KOPT-K1 (cell line): Measurements from ENCODE around the gene SYT9.

ENCODE experiments used
- H3K27ac ChIP-seq: fragments of 200-600 bp; sonication (generic); 2 replicates; pipeline ENCODE4 v1.5.1; 2016; ENCODE audit warnings: antibody characterized with exemption, mild to moderate bottlenecking, low read depth, low read length; ENCODE audit not compliant: poor library complexity, severe bottlenecking
- H3K36me3 ChIP-seq: fragments of 200-600 bp; sonication (generic); 2 replicates; pipeline ENCODE4 v1.5.1; 2017; ENCODE audit warnings: antibody characterized with exemption, mild to moderate bottlenecking, low read length, moderate library complexity; ENCODE audit not compliant: insufficient read depth
- H3K9me3 ChIP-seq: fragments of 200-600 bp; sonication (generic); 2 replicates; pipeline ENCODE4 v1.5.1; 2017; ENCODE audit warnings: antibody characterized with exemption, low read length, mild to moderate bottlenecking; ENCODE audit not compliant: insufficient read depth, poor library complexity, severe bottlenecking

The SYT9 gene

GRCh38 chr11:7257724-7258123, 6.0 kb downstream of the SYT9 start:
- no peaks in the 10 kb centered on the region for H3K36me3 ChIP-seq
- H3K27ac ChIP-seq, result no peak overlapping the region
- H3K9me3 ChIP-seq, result no peaks in the 10 kb centered on the region

DNA sequence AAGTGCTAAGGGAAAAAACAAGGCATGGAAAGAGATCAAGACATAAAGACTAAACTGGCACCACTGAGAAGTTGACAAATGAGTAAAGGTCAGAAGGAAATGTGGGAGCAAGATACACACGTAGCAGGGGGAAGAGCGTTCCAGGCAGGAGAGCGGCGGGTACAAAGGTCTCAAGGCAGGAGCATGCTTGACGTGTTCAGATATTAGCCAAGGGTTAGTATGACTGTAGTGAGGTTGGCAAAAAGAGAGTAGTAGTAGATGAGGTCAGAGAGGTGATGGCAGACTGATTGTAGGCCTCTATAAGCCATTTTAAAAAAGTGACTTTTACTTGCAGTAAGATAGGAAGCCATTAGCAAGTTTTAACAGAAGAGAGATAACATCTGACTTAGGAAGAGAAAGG, 9.9 kb downstream of the SYT9 start:
- no peaks in the 10 kb centered on the region for H3K9me3 ChIP-seq
- no peak overlapping the region for H3K27ac ChIP-seq
- no peaks in the 10 kb centered on the region for H3K36me3 ChIP-seq

GRCh38 chr11:7262672-7263071, 11.0 kb downstream of the SYT9 start:
- no peaks in the 10 kb centered on the region for H3K9me3 ChIP-seq
- no peaks in the 10 kb centered on the region for H3K36me3 ChIP-seq
- no peak overlapping the region for H3K27ac ChIP-seq

GRCh38 chr11:7263842-7264241, 12.1 kb downstream of the SYT9 start:
- no peaks in the 10 kb centered on the region for H3K36me3 ChIP-seq
- no peaks in the 10 kb centered on the region for H3K9me3 ChIP-seq
- no peak overlapping the region for H3K27ac ChIP-seq

- Histone ChIP-seq H3K36me3 (no peaks in the 10 kb centered on the region), H3K9me3 (no peaks in the 10 kb centered on the region), H3K27ac (no peak overlapping the region)
Measured at GRCh38 chr11:7268758-7269157, 17.1 kb downstream of the SYT9 start.

DNA sequence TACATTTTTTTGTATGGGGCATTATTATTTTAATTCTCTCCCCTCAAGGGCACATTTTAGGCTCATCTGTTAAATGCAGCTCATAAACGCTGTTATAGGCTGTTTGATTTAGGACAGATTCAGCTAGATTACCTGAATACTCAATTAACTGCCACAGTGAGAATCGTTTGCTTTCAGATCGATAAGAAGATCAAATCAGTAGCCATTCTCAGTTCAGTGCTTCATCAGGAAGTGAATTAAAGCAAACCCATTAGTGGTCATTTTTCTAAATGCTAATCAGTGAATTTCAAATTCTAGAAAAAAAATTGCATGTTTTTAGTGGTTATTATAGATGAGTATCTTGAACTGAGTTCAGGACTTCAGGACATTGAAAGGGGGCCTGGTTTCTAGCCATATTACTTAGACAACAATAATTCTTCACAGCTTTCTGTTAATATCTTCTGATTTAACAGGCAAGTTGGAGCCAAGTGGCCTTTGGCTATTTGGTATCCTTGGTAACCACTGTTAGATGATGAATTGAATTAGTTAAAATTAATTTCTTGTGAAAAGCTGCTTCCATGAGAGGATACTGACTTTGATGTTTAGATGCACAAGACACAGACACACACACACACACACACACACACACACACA, 18.6 kb downstream of the SYT9 start:
- Histone ChIP-seq H3K27ac (no peak overlapping the region), H3K36me3 (no peaks in the 10 kb centered on the region), H3K9me3 (no peaks in the 10 kb centered on the region)

DNA sequence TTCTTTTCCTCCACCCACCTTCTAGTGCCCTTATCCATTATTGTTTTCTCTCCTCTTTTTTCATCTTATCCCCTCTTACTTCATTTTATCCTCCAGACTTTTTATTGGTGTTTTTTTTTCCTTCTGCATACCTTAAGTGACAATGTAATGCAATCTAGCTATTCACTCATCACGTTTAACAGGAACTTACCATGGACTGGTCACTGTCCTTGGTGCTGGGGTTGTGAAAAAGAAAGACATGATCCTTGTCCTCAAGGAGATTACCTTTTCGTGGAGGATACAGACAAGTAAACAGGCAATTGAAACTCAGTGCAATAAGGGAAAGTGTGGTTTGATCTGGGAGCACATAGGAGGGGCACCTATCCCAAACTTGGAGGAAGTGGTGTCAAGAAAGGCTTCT, 20.7 kb downstream of the SYT9 start:
- no peak overlapping the region for H3K27ac ChIP-seq
- no peaks in the 10 kb centered on the region for H3K9me3 ChIP-seq
- no peaks in the 10 kb centered on the region for H3K36me3 ChIP-seq

GRCh38 chr11:7275133-7275532, 23.4 kb downstream of the SYT9 start:
- no peak overlapping the region for H3K27ac ChIP-seq
- H3K9me3 ChIP-seq, result no peaks in the 10 kb centered on the region
- no peaks in the 10 kb centered on the region for H3K36me3 ChIP-seq

DNA sequence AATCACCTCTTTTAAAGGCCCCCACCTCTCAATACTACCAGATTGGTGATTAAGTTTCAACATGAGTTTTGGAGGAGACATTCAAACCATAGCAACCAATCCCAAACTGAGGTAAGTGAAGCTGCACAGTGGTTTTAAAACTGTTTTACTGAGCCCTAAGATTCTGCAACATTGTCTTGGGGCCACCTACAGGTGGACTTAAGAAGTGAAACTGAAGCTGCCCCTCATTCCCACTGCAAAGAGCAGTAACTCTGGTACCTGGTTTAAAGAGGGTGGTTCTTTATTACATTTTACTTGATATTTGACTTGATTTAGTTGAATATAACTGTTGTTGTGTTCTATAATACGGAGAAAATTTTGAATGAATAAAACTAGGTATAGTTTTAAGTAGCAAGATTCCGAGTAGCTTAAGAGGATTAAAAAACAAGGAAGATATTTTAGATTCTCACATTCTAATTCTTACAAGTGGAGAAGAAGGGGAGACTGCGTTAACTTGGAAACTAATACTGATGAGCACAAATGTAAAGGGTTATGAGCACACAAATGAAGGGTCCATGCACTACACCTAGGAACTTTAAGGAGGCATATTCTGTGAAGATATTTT, 26.7 kb downstream of the SYT9 start:
- no peak overlapping the region for H3K27ac ChIP-seq
- H3K36me3 ChIP-seq, result no peaks in the 10 kb centered on the region
- no peaks in the 10 kb centered on the region for H3K9me3 ChIP-seq

- Histone ChIP-seq H3K36me3 (no peaks in the 10 kb centered on the region), H3K9me3 (no peaks in the 10 kb centered on the region), H3K27ac (no peak overlapping the region)
Measured at GRCh38 chr11:7279676-7280075, 28.0 kb downstream of the SYT9 start.

GRCh38 chr11:7281079-7281478, 29.4 kb downstream of the SYT9 start:
- H3K27ac ChIP-seq, result no peak overlapping the region
- peaks cover 9% of the 10 kb centered on the region for H3K9me3 ChIP-seq
- H3K36me3 ChIP-seq, result no peaks in the 10 kb centered on the region

- H3K36me3 ChIP-seq, result no peaks in the 10 kb centered on the region
- peaks cover 17% of the 10 kb centered on the region for H3K9me3 ChIP-seq
- H3K27ac ChIP-seq, result no peak overlapping the region
Measured at GRCh38 chr11:7281809-7282208, 30.1 kb downstream of the SYT9 start.

- no peak overlapping the region for H3K27ac ChIP-seq
- peaks cover 19% of the 10 kb centered on the region for H3K9me3 ChIP-seq
- no peaks in the 10 kb centered on the region for H3K36me3 ChIP-seq
Measured at GRCh38 chr11:7286178-7286577, 34.5 kb downstream of the SYT9 start.

DNA sequence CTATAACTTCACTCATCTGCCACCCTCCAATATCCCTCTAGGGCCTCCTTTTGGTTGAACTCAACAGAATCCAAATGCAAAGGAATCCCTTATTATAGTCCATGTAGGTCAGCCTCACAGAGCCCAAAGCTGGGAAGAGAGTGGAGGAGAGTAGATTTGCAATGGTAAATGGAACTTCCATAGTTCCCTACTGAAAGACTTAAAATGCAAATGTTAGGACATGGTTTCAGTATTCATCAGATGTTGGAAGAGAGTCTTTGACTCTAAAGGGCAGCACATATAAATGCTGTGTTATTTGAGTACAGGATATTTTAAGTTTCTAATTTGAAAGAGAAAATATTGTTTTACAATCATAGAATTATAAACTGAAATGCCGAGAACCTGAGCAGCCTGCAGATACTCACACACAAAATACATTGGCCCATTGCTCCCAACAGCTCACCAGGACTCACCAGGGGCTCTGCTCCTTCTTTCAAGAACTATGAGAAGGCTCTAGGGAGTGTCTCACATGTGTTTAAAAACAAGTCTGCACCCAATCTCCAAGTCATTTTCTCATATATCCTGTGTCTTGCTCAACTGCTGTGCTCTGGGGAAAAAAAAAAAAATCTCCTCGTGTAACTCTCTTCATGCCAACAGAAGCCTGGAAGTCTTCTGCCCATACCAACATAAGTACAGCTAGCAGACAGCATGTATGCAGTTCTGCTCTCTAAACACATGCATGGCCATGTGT, 39.6 kb downstream of the SYT9 start:
- H3K9me3 ChIP-seq, result peaks cover 8% of the 10 kb centered on the region
- H3K36me3 ChIP-seq, result no peaks in the 10 kb centered on the region
- H3K27ac ChIP-seq, result no peak overlapping the region

DNA sequence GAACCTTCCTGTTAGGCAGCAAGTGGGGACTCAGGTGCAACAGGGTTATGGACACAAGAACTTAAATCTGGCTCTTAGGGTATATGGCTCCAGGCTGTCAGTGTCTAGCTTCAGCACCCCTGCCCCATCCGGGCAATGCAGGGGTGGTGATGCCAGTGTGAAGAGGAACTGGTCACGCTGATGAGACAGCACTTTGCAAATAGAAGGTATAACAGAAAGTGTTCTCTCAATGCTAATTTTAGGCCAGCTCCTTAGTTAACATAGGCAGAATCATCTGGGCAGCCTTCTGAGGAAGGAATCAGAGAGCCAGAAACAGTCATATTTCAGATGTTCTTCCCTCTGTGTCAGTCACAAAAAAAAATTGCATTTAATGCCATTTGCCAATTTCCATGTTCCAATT, 41.2 kb downstream of the SYT9 start:
- Histone ChIP-seq H3K9me3 (no peaks in the 10 kb centered on the region), H3K36me3 (no peaks in the 10 kb centered on the region), H3K27ac (no peak overlapping the region)

DNA sequence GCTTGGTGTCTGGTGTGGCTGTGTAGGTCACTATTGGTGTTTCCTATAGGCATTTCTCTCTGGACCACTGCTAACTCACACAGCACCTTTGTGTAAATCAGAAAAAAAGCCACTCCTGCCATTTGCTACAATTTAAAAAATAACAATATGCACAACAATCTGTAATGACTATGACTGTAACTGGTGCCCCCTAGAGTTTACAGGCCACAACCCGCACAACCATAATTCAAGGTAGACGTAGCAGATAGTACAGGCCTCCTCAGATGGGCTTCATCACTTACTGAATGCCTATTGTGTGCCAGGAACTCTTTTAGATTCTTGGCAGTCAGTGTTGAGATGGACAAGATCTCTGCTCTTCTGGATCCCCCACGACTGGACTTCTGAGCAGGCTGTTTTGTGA, 47.7 kb downstream of the SYT9 start:
- Histone ChIP-seq H3K9me3 (no peaks in the 10 kb centered on the region), H3K27ac (no peak overlapping the region), H3K36me3 (no peaks in the 10 kb centered on the region)
